NCI-H2196 treated with DMSO at 0.1 percent for 48 hours (cell line): Measurements from ENCODE around the gene DCTPP1.
"Not testable (repeated sequence)": the region's sequence is repeated elsewhere in the genome, so short reads cannot be mapped to it uniquely, and the experiment has no call there.

ENCODE experiments used
- DNase-seq: peaks from one replicate; lab custom pipeline; 2025; ENCODE audit not compliant: unreplicated experiment; lab: John Stamatoyannopoulos, UW

The DCTPP1 gene

GRCh38 chr16:30429678-30430427 lies at the start of gene DCTPP1:
TSS of gene DCTPP1 (minus strand) at chr16:30430030. CDS start at chr16:30429980, 50 bp downstream.
- peak; percentile 98 for DNase-seq

- no peak for DNase-seq
Observed at GRCh38 chr16:30478766-30479478, 49.1 kb upstream of the DCTPP1 start.

DNA sequence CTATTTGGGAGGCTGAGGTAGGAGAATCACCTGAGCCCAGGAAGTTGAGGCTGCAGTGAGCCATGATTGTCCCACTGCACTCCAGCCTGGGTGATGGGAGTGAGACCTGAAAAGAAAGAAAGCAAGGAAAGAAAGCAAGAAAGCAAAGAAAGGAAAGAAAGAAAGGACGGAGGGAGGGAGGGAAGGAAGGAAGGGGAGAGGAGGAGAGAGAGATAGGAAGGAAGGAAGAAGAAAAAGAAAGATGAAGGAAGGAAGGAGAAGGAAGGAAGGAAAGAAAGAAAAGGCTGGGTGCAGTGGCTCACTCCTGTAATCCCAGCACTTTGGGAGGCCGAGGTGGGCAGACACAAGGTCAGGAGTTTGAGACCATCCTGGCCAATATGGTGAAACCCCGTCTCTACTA lies 47.9 kb upstream of the DCTPP1 start:
- DNase-seq, result not testable (repeated sequence)

GRCh38 chr16:30476991-30477390 lies 47.2 kb upstream of the DCTPP1 start:
- no peak for DNase-seq

- no peak for DNase-seq
Observed at GRCh38 chr16:30474684-30475083, 44.9 kb upstream of the DCTPP1 start.

- DNase-seq, result no peak
Observed at GRCh38 chr16:30474074-30474452, 44.2 kb upstream of the DCTPP1 start.

GRCh38 chr16:30473231-30474073 lies 43.6 kb upstream of the DCTPP1 start:
- DNase-seq, result no peak

GRCh38 chr16:30472328-30472942 lies 42.6 kb upstream of the DCTPP1 start, which contains the start of gene ITGAL:
TSS of gene ITGAL (plus strand) at chr16:30472742. CDS start at chr16:30472838, 96 bp downstream.
- no peak for DNase-seq

DNA sequence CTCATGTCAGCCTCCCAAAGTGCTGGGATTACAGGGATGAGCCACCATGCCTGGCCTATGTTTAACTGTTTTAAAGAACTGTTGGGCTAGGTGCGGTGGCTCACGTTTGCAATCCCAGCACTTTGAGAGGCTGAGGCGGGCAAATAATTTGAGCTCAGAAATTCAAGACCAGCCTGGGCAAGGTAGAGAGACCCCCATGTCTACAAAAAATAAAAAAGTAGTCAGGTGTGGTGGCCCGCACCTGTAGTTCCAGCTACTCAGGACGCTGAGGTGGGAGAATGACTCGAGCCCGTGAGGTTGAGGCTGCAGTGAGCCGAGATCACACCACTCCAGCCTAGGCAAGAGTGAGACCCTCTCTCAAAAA lies 40.8 kb upstream of the DCTPP1 start:
- DNase-seq, result no peak

- no peak for DNase-seq
Observed at GRCh38 chr16:30470170-30470512, 40.3 kb upstream of the DCTPP1 start.

DNA sequence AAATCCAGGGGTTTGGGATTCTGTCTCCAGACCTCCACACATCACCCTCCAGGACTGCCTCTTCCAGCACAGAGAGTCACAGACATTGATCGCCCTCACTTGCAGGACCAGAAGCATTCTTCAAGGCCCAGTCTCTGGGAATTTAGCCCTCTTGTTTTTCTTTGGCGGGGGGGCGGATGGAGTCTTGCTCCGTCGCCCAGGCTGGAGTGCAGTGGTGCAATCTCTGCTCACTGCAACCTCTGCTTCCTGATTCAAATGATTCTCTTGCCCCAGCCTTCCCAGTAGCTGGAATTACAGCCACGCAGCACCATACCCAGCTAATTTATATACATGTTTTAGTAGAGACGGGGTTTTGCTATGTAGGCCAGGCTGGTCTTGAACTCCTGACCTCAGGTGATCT lies 34.2 kb upstream of the DCTPP1 start:
- DNase-seq, result no peak

GRCh38 chr16:30461426-30461825 lies 31.6 kb upstream of the DCTPP1 start:
- not testable (repeated sequence) for DNase-seq

- no peak for DNase-seq
Observed at GRCh38 chr16:30459456-30459855, 29.6 kb upstream of the DCTPP1 start.

DNA sequence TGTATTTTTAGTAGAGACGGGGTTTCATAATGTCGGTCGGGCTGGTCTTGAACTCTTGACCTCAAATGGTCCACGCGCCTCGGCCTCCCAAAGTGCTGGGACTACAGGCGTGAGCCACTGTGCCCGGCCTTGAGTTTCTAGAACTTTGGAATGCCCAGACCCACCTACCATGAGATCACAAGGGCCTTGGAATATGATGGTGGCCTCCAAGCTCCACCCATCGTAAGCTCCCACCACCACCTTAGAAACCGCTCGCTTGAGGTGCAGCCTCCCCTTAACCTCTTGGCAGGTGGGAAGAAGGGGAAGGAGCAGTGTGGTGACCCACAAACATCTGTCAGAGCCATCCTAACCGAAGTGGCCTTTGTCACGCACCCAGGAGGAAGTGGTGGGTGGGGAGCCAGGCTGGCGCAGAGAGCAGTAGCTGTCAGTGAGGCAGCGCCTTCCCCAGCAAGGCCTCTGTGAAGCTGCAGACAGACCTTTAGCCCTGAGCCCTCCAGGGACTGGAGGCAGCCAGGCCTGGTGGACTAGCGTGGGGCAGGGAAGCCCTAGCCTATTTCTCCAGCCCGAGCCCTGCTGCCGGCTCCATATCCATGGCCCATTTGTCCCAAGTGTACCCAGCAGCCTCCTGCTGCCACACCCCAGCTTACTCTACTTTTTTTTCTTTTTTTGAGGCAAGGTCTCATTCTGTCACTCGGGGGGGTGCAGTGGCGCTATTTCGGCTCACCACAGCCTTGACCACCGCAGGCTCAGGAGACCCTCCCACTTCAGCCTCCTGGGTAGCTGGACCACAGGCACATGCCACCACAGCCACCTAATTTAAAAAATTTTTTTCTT lies 28.9 kb upstream of the DCTPP1 start:
- DNase-seq, result no peak

DNA sequence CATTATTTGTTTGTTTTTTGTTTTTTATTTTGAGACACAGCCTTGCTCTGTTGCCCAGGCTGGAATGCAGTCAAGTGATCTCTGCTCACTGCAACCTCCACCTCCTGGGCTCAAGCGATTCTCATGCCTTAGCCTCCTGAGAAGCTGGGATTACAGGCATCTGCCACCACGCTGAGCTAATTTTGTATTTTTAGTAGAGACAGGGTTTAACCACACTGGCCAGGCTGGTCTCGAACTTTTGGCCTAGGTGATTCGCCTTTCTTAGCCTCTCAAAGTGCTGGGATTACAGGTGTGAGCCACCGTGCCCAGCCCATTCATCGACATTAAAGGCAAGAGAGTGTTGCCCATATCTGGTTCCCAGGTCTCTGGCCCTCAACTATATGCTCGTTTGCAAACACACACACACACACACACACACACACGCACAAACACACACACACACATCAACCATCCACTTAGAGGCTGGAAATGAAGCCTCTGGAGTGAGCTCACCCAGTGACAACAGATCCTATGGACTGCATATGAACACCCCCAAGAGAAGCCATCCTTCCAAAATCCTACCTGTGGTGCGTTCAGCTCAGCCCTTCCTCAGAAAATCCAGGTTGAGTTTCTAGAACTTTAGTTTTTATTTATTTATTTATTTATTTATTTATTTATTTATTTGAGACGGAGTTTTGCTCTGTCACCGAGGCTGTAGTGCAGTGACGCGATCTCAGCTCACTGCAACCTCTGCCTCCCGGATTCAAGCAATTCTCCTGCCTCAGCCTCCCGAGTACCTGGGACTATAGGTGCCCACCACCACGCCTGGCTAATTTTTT lies 28.1 kb upstream of the DCTPP1 start:
- DNase-seq, result no peak

DNA sequence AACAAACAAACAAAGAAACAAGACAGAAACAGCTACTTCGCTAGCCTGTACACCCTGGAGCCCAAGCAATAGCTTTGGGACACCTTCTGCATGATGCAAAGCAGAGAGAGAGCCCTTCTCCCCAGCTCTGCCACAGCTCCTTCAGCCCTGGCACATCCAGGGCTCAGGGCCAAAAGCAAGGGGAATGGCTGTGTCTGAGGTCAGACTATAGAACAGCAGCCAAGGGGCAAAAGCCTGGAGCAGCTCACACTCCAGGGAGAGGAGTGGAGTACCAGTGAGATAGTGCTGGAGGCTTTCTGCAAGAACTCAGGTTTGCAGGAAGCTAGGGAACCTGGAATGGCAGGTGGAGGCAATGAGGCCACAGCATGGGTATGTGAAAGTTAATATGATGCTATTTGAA lies 27.4 kb upstream of the DCTPP1 start:
- DNase-seq, result no peak

DNA sequence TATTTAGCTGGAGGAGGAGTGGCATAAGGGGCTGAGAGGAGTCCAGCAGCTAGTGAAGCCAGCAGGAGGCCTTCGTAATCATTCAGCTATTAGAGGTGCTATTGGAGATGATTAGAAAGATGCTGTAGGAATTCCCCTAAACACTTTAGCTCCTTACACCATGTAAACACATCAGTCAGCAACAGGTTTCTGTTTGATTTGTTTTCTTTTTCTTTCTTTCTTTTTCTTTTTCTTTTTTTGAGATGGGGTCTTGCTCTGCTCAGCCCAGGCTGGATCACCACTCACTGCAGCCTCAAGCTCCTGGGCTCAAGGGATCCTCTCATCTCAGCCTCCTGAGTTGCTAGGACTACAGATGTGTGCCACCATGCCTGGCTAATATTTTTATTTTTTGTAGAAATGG lies 26.5 kb upstream of the DCTPP1 start:
- DNase-seq, result no peak

GRCh38 chr16:30452709-30453580 lies 23.1 kb upstream of the DCTPP1 start:
- DNase-seq, result not testable (repeated sequence)

- no peak for DNase-seq
Observed at GRCh38 chr16:30449116-30449435, 19.2 kb upstream of the DCTPP1 start.
